CD1c-positive myeloid dendritic cell (primary cell): ENCODE results near the gene PAK6.

Source experiments
- DNase-seq: peaks from one replicate; pipeline ENCODE4 v3.0.0-alpha.2; 2016; ENCODE audit errors: extremely low spot score

The PAK6 gene

DNA sequence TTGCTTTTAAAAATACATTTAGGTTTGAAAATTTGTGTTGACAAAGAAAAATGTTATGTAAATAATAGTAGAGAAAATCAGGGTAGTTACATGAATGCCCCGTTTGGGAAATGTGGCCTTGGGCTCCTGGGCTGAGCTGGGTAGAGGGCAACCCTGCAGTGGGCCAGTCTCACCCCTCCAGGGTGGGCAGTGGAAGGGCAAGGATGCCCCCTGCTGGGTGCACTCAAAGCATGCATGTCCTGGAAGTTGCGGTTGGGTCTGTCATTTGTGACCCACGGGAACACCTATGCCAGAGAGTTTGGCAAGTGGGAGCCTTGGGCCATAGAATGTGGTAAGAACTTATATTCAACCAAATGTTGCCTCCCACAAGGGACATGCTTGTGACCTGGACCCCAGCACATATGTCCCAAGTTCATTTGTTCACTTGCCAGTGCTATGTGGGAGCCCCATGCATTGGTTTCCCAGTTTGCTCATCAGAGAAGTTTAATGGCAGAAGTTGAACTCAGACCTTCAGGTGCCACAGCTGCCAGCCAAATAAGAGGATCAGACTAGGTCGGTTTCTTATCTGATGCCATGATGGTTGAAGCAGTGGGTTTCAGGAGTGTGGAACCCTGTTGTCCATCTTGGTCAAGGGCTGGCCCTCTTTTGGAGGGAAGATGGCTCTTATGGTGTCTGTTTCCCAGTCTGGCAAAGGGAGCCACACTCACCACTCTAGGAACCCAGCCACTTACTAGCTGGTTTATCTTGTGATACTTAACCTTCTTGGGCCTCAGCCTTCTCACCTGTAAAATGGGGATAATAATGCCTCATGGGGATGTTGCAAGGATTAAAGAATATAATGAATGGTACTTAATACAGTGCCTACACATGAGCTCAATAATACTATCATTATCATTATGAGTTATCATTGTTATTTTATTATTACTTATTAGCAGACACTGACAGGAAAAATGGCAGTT lies 71.4 kb downstream of the PAK6 start:
- peak; percentile 70 for DNase-seq

DNA sequence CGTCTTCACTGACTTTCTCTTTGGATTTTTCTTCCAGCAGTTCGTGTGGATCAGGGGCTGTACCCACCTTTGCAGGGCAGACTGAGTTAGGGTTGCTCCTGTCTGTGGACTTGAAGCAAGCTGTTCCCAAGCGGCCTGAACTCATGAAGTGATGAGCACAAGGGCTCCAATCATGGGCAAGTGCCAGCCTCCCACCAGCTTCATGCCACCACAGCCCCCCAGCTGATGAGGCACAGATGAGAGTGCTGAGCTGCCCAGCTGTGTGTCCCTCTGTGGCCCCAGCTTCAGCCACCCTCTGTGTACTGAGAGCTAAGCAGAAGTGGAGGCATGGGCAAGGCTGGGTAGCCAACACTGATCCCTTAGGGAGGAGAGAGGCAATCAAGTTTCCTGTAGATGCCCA lies 72.1 kb downstream of the PAK6 start:
- no peak for DNase-seq

DNA sequence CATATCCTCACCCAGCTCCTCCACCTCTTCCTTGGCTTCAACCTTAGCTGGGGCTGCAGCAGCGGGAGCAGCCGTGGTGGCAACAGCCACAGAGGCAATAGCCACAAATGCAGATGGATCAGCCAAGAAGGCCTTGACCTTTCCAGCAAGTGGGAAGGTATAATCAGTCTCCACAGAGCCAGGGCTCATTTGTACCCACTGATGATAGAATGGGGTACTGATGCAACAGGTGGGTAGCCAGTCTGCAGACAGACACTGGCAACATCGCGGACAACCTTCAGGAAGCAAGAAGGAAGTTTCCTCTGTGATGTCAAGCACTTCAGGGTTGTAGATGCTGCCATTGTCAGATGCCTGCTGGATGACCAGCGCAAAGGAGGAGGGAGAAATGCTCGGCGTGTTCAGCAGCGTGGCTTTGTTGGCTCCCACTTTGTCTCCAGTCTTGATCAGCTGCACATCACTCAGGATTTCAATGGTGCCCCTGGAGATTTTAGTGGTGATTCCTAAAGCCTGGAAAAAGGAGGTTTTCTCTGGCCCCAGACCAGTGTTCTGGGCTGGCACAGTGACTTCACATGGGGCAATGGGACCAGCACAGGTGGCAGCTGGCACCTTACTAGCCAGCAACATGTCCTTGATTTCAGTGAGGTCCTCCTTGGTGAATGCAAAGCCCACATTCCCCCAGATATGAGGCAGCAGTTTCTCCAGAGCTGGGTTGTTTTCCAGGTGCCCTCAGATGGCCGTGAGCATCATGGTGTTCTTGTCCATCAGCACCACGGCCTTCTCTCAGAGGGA lies 73.7 kb downstream of the PAK6 start:
- DNase-seq: no peak

- DNase-seq: peak; percentile 77
Observed at GRCh38 chr15:40313531-40314398, 74.9 kb downstream of the PAK6 start.

GRCh38 chr15:40314723-40315276 lies 75.9 kb downstream of the PAK6 start:
- no peak for DNase-seq

GRCh38 chr15:40316931-40317330 lies 78.1 kb downstream of the PAK6 start:
- DNase-seq: no peak

GRCh38 chr15:40317580-40317979 lies 78.7 kb downstream of the PAK6 start:
- DNase-seq: peak; percentile 38

GRCh38 chr15:40320409-40320808 lies 81.5 kb downstream of the PAK6 start:
- no peak for DNase-seq

- DNase-seq: peak; percentile 83
Observed at GRCh38 chr15:40320931-40321371, 82.1 kb downstream of the PAK6 start.

- DNase-seq: no peak
Observed at GRCh38 chr15:40322531-40323238, 83.8 kb downstream of the PAK6 start.

DNA sequence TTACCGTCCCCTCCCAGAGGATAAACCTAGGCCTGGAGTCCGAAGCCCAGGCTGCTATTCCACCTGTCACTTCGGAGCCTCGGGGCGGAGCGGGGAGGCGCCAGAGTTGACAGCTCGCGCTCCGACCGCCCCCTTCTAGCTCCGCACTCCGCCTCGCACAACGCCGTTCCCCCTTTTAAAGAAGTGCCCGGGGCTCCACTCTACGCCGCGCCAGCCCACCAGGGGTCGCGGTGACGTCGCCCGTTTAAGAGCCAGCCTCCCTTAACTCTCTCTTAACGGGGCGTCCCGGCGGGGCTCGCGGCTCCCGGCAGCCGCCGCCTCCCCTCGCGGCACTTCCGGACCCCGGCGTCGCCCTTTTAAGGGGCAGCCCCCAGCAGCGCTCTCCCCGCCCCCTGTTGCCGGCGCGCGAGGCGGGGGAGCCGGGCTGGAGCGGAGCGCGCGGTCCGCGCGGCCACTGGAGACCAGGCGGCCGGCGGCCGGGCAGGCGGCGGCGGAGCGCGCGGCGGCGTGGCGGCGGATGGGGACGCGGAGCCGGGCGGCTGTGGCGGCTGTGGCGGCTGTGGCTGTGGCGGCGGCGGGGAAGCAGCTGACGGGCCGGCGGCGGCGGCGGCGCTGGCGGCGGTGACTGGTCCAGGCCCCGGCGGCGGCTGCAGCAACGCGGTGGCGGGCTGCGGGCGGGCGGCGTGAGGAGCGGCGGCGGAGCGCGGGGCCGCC lies 84.5 kb downstream of the PAK6 start, which contains the start of gene INAFM2:
Gene INAFM2, plus strand, starts transcription at position 454 of the 714 bp plus-strand sequence. CDS start 364 bp downstream, outside the sequence.
- peak; percentile 96 for DNase-seq

DNA sequence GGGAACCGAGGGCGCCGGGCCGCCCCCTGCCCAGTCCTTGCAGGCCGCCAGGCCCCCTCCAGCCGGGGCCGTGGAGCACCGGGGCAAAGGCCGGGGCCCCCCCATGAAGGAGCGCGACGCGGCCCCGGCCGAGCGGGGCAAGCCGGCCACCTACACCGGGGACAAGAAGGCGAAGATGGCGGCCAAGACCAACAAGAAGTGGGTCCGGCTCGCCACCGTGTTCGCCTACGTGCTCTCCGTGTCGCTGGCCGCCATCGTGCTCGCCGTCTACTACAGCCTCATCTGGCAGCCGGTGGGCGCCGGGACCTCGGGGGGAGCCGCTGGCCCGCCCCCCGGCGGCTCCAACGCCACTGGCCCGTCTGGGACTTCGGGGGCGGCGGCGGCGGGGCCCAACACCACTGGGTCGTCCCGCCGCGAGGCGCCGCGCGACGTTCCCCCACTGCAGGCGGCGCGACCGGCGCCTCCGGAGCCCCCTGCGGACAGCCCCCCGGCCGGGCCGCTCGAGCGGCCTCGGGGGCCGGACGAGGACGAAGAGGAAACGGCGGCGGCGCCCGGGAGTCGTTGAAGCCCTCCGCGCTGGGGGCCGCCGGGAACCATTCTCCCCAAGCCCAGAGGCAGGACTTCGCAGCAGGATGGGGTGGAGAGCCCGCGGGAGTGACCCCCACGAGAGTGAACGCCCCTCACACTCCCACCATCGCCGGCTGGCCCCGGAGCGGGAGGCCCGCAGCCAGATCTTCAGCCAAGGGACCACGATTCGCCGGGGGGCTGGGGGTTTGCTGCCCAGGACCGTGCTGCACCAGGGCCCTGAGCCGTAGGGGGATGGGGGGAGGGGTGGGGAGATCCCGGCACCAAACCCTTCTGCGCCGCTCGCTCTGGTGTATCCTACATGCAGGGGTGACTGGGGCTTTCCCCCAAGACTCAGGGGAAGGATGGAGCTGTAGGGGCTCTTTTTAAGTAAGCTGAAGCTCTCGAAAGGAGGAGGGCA lies 85.4 kb downstream of the PAK6 start:
- DNase-seq: peak; percentile 31

DNA sequence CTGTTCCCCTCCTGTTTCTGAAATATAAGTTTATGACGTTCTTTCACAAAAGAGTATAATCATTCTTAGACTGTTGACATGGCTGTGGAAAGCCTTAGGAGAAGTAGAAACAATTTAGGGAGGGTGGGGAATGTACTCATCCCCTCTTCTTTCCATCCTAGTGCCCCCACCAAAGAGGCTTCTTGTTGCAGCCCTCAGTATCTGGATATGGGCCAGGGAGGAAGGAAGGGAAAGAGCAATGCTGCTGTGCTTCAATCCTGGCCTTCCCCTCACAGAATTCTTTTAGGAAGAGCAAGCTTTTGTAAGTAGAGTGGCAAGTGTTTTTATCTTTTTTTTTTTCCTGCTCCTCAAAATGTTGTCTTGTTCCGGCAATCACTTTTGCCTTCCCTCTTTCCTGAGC lies 86.3 kb downstream of the PAK6 start:
- no peak for DNase-seq

GRCh38 chr15:40325700-40326099 lies 86.8 kb downstream of the PAK6 start:
- peak; percentile 62 for DNase-seq
